Pulmonary artery endothelial cell (primary cell): ENCODE measurements around the gene RNF14. TPM values are rescaled to one million over a fixed set of nuclear protein-coding genes. Genes with fewer than 3 reads are reported as not detected.

ENCODE experiments used
- DNase-seq: peaks from one replicate; pipeline ENCODE4 v3.0.0-alpha.2; 2011; ENCODE audit warnings: low read depth, low spot score
- total RNA-seq: library from RNA; depleted of rRNA; stranded (reverse); fragments of >200 nt; gene quantifications from 2 replicates; pipeline ENCODE4 v1.2.3, GENCODE V29; 2014

Gene RNF14
- total RNA-seq, 1 donor from 2014 or later, result 77.1 TPM

GRCh38 chr5:141947316-141947715 lies 21.6 kb upstream of the RNF14 start:
- no peak for DNase-seq

- no peak for DNase-seq
These were observed 20.1 kb upstream of the RNF14 start for GRCh38 chr5:141948812-141949211.

GRCh38 chr5:141949511-141949910 lies 19.4 kb upstream of the RNF14 start:
- no peak for DNase-seq

GRCh38 chr5:141950207-141951005 lies 18.5 kb upstream of the RNF14 start:
- DNase-seq, result no peak

GRCh38 chr5:141951332-141951781 lies 17.5 kb upstream of the RNF14 start:
- no peak for DNase-seq

- no peak for DNase-seq
These were observed 16.9 kb upstream of the RNF14 start for GRCh38 chr5:141952020-141952419.

GRCh38 chr5:141954194-141954593 lies 14.7 kb upstream of the RNF14 start:
- DNase-seq, result no peak

GRCh38 chr5:141957367-141957996 lies 11.4 kb upstream of the RNF14 start:
- no peak for DNase-seq

GRCh38 chr5:141958113-141958512 lies 10.8 kb upstream of the RNF14 start, which contains the start of gene PCDH12:
Gene PCDH12 (minus strand): TSS chr5:141958202. CDS start chr5:141957851, 351 bp downstream.
- DNase-seq, result peak; percentile 65

GRCh38 chr5:141958546-141959172 lies 10.2 kb upstream of the RNF14 start:
- DNase-seq, result no peak

GRCh38 chr5:141960018-141960417 lies 8.9 kb upstream of the RNF14 start:
- no peak for DNase-seq

- no peak for DNase-seq
These were observed 8.2 kb upstream of the RNF14 start for GRCh38 chr5:141960449-141961323.

GRCh38 chr5:141961466-141961865 lies 7.4 kb upstream of the RNF14 start:
- no peak for DNase-seq

- DNase-seq, result no peak
These were observed 5.2 kb upstream of the RNF14 start for GRCh38 chr5:141963701-141964100.

GRCh38 chr5:141965071-141965470 lies 3.8 kb upstream of the RNF14 start:
- no peak for DNase-seq

GRCh38 chr5:141966275-141966962 lies 2.5 kb upstream of the RNF14 start:
- no peak for DNase-seq

GRCh38 chr5:141966963-141967333 lies 2.0 kb upstream of the RNF14 start:
- no peak for DNase-seq

- DNase-seq, result no peak
These were observed 1.2 kb downstream of the RNF14 start for GRCh38 chr5:141969783-141970771.

- DNase-seq, result no peak
These were observed 5.1 kb downstream of the RNF14 start for GRCh38 chr5:141973871-141974595.
